Pancreas (tissue), 10 donors: ENCODE measurements around the gene SLC25A19. TPM values are rescaled to one million over a fixed set of nuclear protein-coding genes. Genes with fewer than 3 reads are reported as not detected.

Source experiments
- ATAC-seq, 4 donors: fragments of 200-7000 bp; cut with Tn5 transposase; one replicate each; pipeline versions ENCODE4 v1.8.0 to v1.9.1; 2020; ENCODE audit warnings: mild to moderate bottlenecking in 4 of 4, moderate library complexity in 4 of 4
- DNase-seq, 6 donors: peaks; one replicate each; pipeline ENCODE4 v3.0.0-alpha.2; 2020
- FAIRE-seq: peaks from 2 replicates; lab custom pipeline; 2012; peaks lifted over from hg19 to GRCh38; lab: Jason Lieb, UNC
- H3K27ac ChIP-seq, 4 donors: fragments of 200-600 bp; sonication (generic); 1 replicate in 3 of 4; 2 replicates in 1 of 4; pipeline versions ENCODE4 v1.5.0 to v1.8.0; 2020
- H3K27me3 ChIP-seq, 4 donors: fragments of 200-600 bp; one replicate each; pipeline ENCODE4 v1.8.0; 2021
- H3K36me3 ChIP-seq, 3 donors: fragments of 200-600 bp; sonication (generic) in 1 of 3; one replicate each; pipeline versions ENCODE4 v1.5.0 to v1.8.0; 2020 to 2021
- H3K4me1 ChIP-seq, 3 donors: fragments of 200-600 bp; one replicate each; pipeline ENCODE4 v1.8.0; 2021
- H3K4me3 ChIP-seq, 4 donors: fragments of 200-600 bp; sonication (generic) in 2 of 4; one replicate each; pipeline versions ENCODE4 v1.5.0 to v1.8.0; 2020 to 2021
- H3K9me3 ChIP-seq, 4 donors: fragments of 200-600 bp; one replicate each; pipeline ENCODE4 v1.8.0; 2021
- WGBS, 2 donors: extraction: QIAGEN DNeasy Blood & Tissue Kit; methylation state at CpG; one replicate each; pipeline ENCODE4 v1.1.7; 2013; 5-methylcytosine and 5-hydroxymethylcytosine counted together
- intact Hi-C, 3 donors: fragments of 100-400 bp; cut with DNase I; formaldehyde crosslinking; loops; one replicate each; pipeline versions ENCODE4 v1.11.1 to v1.14.2; 2022
- polyA plus RNA-seq, 2 donors: library from polyadenylated mRNA; stranded (reverse); fragments of 200-250 nt; gene quantifications; one replicate each; pipeline ENCODE4 v1.2.3, GENCODE V29; 2013
- total RNA-seq, 6 donors: library from RNA; stranded (reverse); fragmentation: NEBNext Ultra II Directional in 4 of 6; extraction: Animal tissue kit (Norgen Biotek cat#: 25700) in 4 of 6; gene quantifications; one replicate each; pipeline versions ENCODE4 v1.2.1 to v1.2.4, GENCODE V29; 2021 to 2023
- TF ChIP-seq, protein P1 (sequence below), 4 donors: fragments of 200-600 bp; sonication (generic) in 3 of 4; IDR thresholded peaks; one replicate each; pipeline versions ENCODE4 v1.5.0 to v1.8.0; 2021; ENCODE audit warnings: antibody characterized with exemption in 4 of 4
- donor health status: healthy with polysubstance abuse.
- donor health status: DM: no; HTN: no; CAD: no; lungs with moderate emphysema.
- donor health status: DM: no; HTN: no; CAD: no.
- donor health status: control.
- donor health status: control.
- donor health status: Bipolar disorder and iron deficiency.
- donor health status: DM: yes; HTN: yes; CAD: no.
- donor health status: DM: no; HTN: no; CAD: no.
- donor health status: DM: no; HTN: no; CAD: no.
- donor health status: DM: yes; HTN: yes; CAD: no.

The SLC25A19 gene
- 10 to 100 TPM in 1 of 6 donors, 1 to 10 TPM in 5; 4.4 to 10.8 (median 6.7) TPM for total RNA-seq
- polyA plus RNA-seq = 1 to 10 TPM; 8.5 to 9.3 TPM

DNA sequence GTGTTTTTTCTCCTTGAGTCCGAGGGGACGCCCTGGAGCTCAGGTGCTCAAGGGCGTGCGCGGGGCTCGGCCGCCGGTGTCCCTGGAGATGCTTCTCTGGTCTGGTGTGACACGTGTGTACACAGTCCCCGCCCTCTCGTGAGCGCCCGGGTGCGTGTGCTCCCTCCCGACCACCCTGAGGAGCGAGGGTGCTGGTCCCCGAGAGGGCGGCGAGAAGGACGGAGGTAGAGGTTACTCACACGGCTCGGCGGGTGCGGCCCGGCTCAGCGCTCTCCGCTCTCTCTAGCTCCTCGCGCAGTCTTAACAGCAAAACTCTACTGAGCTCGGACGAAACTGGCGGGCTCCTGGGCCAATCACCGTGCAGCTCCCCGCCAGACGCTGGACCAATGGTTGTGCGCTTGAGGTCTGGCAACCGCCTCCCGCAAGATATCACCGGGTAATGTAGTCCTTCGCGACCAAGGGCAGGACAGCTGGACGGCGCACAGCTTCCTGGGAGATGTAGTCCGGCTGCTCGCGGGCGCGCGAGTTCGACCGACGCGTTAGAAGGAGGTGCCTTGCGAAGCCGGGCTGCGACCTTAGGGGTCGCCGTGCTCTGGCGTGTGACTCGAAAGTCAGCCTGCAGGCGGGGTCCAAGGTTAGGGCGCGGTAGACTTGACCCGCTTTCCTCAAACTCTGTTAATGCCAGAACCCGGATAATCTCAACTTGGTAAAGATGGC is at the start of gene SLC25A19:
SLC25A19 (minus strand) TSS at position 319 of the 717 bp plus-strand sequence. CDS start 2,669 bp downstream, outside the sequence.
- WGBS, 2 donors = 0% methylated on average over 64 to 65 of the region's 65 CpGs
- intact Hi-C loops = no loop called here

DNA sequence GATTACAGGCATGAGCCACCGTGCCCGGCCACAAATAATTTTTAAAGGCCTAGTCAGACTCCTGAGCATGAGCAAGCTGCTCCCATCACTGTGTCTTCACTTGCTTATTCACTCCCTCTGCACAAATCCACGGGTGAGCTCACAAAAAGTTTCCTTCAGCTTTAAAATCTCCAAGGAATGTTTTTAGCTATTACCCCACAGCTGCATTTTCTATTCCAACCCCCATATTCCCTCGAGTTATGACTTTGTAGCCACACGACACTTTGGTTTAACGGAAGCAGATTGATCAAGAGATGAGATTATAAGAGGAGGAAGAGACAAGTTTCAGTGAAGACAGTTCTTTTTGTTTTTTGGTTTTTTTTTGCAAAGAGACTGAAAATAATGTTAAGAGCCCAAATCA is 49.1 kb upstream of the SLC25A19 start:
- FAIRE-seq = no peak
- no peaks in the 10 kb centered on the region for H3K9me3 ChIP-seq
- H3K4me3 ChIP-seq = no peak overlapping the region
- no peaks in the 10 kb centered on the region for H3K36me3 ChIP-seq
- intact Hi-C loops = no loop called here
- WGBS, 2 donors = 73 to 76% methylated on average over 6 of the region's 6 CpGs
- peaks cover 0 to 13% (median 13%) of the 10 kb centered on the region in 3 donors for H3K4me1 ChIP-seq
- no peak for DNase-seq
- H3K27ac ChIP-seq = no peak overlapping the region
- TF ChIP-seq, protein P1, sequence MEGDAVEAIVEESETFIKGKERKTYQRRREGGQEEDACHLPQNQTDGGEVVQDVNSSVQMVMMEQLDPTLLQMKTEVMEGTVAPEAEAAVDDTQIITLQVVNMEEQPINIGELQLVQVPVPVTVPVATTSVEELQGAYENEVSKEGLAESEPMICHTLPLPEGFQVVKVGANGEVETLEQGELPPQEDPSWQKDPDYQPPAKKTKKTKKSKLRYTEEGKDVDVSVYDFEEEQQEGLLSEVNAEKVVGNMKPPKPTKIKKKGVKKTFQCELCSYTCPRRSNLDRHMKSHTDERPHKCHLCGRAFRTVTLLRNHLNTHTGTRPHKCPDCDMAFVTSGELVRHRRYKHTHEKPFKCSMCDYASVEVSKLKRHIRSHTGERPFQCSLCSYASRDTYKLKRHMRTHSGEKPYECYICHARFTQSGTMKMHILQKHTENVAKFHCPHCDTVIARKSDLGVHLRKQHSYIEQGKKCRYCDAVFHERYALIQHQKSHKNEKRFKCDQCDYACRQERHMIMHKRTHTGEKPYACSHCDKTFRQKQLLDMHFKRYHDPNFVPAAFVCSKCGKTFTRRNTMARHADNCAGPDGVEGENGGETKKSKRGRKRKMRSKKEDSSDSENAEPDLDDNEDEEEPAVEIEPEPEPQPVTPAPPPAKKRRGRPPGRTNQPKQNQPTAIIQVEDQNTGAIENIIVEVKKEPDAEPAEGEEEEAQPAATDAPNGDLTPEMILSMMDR (IDR thresholded peaks at IDR 0.05) = no peak
- ATAC-seq = no peak
- no peaks in the 10 kb centered on the region for H3K27me3 ChIP-seq

More for the DNA sequence above, at the start of gene SLC25A19:
- Histone ChIP-seq H3K36me3 (no peaks in the 10 kb centered on the region), H3K4me3 (peak within 1 kb of the TSS; percentile 68 to 87 (median 76)), H3K9me3 (no peaks in the 10 kb centered on the region), H3K27ac (peak within 1 kb of the TSS; percentile 88 to 95 (median 92)), H3K4me1 (peaks cover 0 to 5% (median 0%) of the 10 kb centered on the region in 3 donors), H3K27me3 (no peaks in the 10 kb centered on the region)
- peak; percentile 91 to 99 (median 98) for DNase-seq
- ATAC-seq = peak; percentile 96 to 98 (median 98)
- TF ChIP-seq, protein P1 (IDR thresholded peaks at IDR 0.05) = no peak
- FAIRE-seq = peak; percentile 41

DNA sequence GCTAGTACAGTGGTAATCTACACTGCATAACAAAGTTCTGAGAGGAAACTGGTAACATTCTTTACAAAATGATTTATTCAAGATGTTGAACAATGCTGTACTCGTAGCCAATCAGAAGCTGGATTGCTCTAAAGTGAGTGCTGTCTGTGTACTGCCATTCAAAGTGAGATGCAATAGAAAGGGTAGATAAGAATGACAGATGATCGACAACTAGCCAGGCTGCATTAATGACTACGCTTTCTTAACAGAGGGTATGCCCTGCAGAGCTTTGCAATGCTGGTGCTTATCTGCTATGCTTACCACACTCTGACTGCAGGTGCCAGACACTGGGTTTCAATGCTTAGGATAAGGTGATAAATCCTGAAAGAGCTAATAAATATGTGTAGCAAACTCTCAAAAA is 46.1 kb upstream of the SLC25A19 start:
- WGBS, 2 donors = 58 to 60% methylated on average over 3 of the region's 3 CpGs
- H3K4me1 ChIP-seq = peaks cover 0 to 9% (median 5%) of the 10 kb centered on the region in 3 donors
- H3K27me3 ChIP-seq = no peaks in the 10 kb centered on the region
- no peaks in the 10 kb centered on the region for H3K36me3 ChIP-seq
- FAIRE-seq = no peak
- TF ChIP-seq, protein P1 (IDR thresholded peaks at IDR 0.05) = no peak
- H3K4me3 ChIP-seq = no peak overlapping the region
- intact Hi-C loops = no loop called here
- DNase-seq = no peak
- H3K27ac ChIP-seq = no peak overlapping the region
- no peak for ATAC-seq
- H3K9me3 ChIP-seq = no peaks in the 10 kb centered on the region

DNA sequence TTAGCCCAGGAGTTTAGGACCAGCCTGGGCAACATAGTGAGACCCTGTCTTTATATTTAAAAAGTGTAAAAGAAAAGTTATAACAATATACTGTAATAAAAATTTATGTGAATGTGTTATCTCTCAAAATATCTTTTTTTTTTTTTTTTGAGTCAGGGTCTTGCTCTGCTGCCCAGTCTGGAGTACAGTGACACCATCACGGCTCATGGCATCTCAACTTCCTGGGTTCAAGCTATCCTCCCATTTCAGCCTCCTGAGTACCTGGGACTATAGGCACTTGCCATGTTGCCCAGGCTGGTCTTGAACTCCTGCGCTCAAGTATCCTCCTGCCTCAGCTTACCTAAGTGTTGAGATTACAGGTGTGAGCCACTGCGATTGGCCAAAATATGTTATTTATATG is 45.5 kb upstream of the SLC25A19 start:
- TF ChIP-seq, protein P1 (IDR thresholded peaks at IDR 0.05) = no peak
- FAIRE-seq = no peak

GRCh38 chr17:75331671-75332070 is 42.4 kb upstream of the SLC25A19 start:
- H3K27me3 ChIP-seq = no peaks in the 10 kb centered on the region
- no peak overlapping the region for H3K4me3 ChIP-seq
- no peaks in the 10 kb centered on the region for H3K9me3 ChIP-seq
- TF ChIP-seq, protein P1 (IDR thresholded peaks at IDR 0.05) = no peak
- intact Hi-C loops = no loop called here
- DNase-seq = no peak
- H3K4me1 ChIP-seq = peaks cover 0 to 5% (median 0%) of the 10 kb centered on the region in 3 donors
- 71 to 83% methylated on average over 6 of the region's 6 CpGs for WGBS, 2 donors
- H3K27ac ChIP-seq = no peak overlapping the region
- no peaks in the 10 kb centered on the region for H3K36me3 ChIP-seq
- no peak for ATAC-seq
- no peak for FAIRE-seq

More for the DNA sequence above, 45.5 kb upstream of the SLC25A19 start:
- no peak overlapping the region for H3K4me3 ChIP-seq
- no peaks in the 10 kb centered on the region for H3K36me3 ChIP-seq
- H3K9me3 ChIP-seq = no peaks in the 10 kb centered on the region
- ATAC-seq = no peak
- no peak for DNase-seq
- H3K4me1 ChIP-seq = peaks cover 0 to 5% (median 0%) of the 10 kb centered on the region in 3 donors
- intact Hi-C loops = no loop called here
- H3K27me3 ChIP-seq = no peaks in the 10 kb centered on the region
- H3K27ac ChIP-seq = no peak overlapping the region
- WGBS, 2 donors = 93 to 100% methylated on average over 3 of the region's 3 CpGs
